HepG2 (cell line): ENCODE data around the gene PLCXD3. TPM values are rescaled to one million over a fixed set of nuclear protein-coding genes. Genes with fewer than 3 reads are reported as not detected.

ENCODE experiments used
- ATAC-seq: fragments of 200-7000 bp; cut with Tn5 transposase; 3 replicates; pipeline ENCODE4 v1.9.1; 2020; ENCODE audit warnings: mild to moderate bottlenecking, moderate library complexity
- BruUV-seq: library from RNA; stranded (reverse); fragments of 400-500 nt; replicated peaks from 2 replicates; lab custom pipeline; 2021; lab: Mats Ljungman, UMichigan
- CTCF ChIA-PET: fragments of 300-600 bp; formaldehyde crosslinking; extraction: SDS; loops from one replicate; lab custom pipeline; 2021; ENCODE audit warnings: low total read pairs, inconsistent platforms, low intra/inter-chr PET ratio; lab: Yijun Ruan, JAX
- POLR2A ChIA-PET: fragments of 350-600 bp; sonication (Branson Sonifier 250); formaldehyde crosslinking; loops from one replicate; lab custom pipeline; 2020; ENCODE audit warnings: antibody characterized with exemption, inconsistent platforms; lab: Yijun Ruan, JAX
- DNase-seq: peaks from one replicate; pipeline ENCODE4 v3.0.0-alpha.2; 2015; ENCODE audit warnings: low spot score
- FAIRE-seq: peaks from 3 replicates; lab custom pipeline; 2011; peaks lifted over from hg19 to GRCh38; lab: Jason Lieb, UNC
- H2AFZ ChIP-seq: one replicate; pipeline ENCODE4 v1.6.1; 2011; ENCODE audit warnings: low read length, inconsistent platforms
- H3K27ac ChIP-seq: fragments of 300-600 bp; 3 replicates; pipeline ENCODE4 v1.8.0; 2011; ENCODE audit warnings: mixed run types, mild to moderate bottlenecking, mixed read lengths, low read length, inconsistent platforms; ENCODE audit not compliant: insufficient read depth; ENCODE audit errors: extremely low read length
- H3K27me3 ChIP-seq, 2 experiments: fragments of 200-600 bp in 1 of 2; 2 replicates in 1 of 2; 3 replicates in 1 of 2; pipeline versions ENCODE4 v1.6.0 to v1.8.0; 2011; ENCODE audit warnings: low read length in 2 of 2, mild to moderate bottlenecking in 2 of 2, moderate library complexity in 2 of 2, inconsistent platforms in 1 of 2; ENCODE audit not compliant: insufficient read depth in 2 of 2, control insufficient read depth in 1 of 2
- H3K36me3 ChIP-seq, 2 experiments: fragments of 200-600 bp in 1 of 2; replicated peaks in 1 of 2; 2 replicates in 1 of 2; 3 replicates in 1 of 2; pipeline versions ENCODE4 v1.5.1 to v1.8.0; 2011; ENCODE audit warnings: low read length in 2 of 2, inconsistent platforms in 1 of 2; ENCODE audit not compliant: insufficient read depth in 2 of 2, control insufficient read depth in 1 of 2
- H3K4me1 ChIP-seq: 2 replicates; pipeline ENCODE4 v1.5.1; 2012; ENCODE audit warnings: low read length, inconsistent platforms; ENCODE audit not compliant: insufficient read depth
- H3K4me2 ChIP-seq: 2 replicates; pipeline ENCODE4 v1.6.0; 2011; ENCODE audit warnings: low read depth, low read length, inconsistent platforms
- H3K4me3 ChIP-seq, 3 experiments: fragments of 200-600 bp in 1 of 3; sonication (generic), shearing (Covaris generic) in 1 of 3; replicated peaks in 1 of 3; 2 replicates each; pipeline ENCODE4 v1.5.1; 2011 to 2016; ENCODE audit warnings: low read length in 3 of 3, inconsistent platforms in 2 of 3, low read depth in 2 of 3, mild to moderate bottlenecking in 2 of 3, control low read depth in 1 of 3, mixed read lengths in 1 of 3; ENCODE audit not compliant: insufficient read depth in 1 of 3
- H3K79me2 ChIP-seq: one replicate; pipeline ENCODE4 v1.6.1; 2011; ENCODE audit warnings: low read length, inconsistent platforms; ENCODE audit not compliant: insufficient read depth
- H3K9ac ChIP-seq: 2 replicates; pipeline ENCODE4 v1.6.0; 2011; ENCODE audit warnings: mild to moderate bottlenecking, low read depth, low read length, inconsistent platforms; ENCODE audit not compliant: insufficient read depth
- H3K9me3 ChIP-seq: 2 replicates; pipeline ENCODE4 v1.5.1; 2012; ENCODE audit warnings: mild to moderate bottlenecking, low read length
- H4K20me1 ChIP-seq: 2 replicates; pipeline ENCODE4 v1.6.0; 2011; ENCODE audit warnings: inconsistent platforms, mild to moderate bottlenecking, low read length, moderate library complexity; ENCODE audit not compliant: insufficient read depth
- HMG20A ChIP-seq: IDR thresholded peaks from 2 replicates; pipeline ENCODE4 v1.6.1; 2016; ENCODE audit warnings: borderline replicate concordance
- HNF4A ChIP-seq: sonication (generic); formaldehyde crosslinking; IDR thresholded peaks from 2 replicates; pipeline ENCODE4 v1.4.0; 2020; ENCODE audit warnings: missing genetic modification reagents
- SNRNP70 ChIP-seq: fragments of 200-400 bp; formaldehyde crosslinking; IDR thresholded peaks from 2 replicates; pipeline ENCODE4 v1.6.1; 2017; ENCODE audit warnings: mild to moderate bottlenecking, low read depth, low read length, moderate library complexity
- TOPORS ChIP-seq: sonication (generic); formaldehyde crosslinking; IDR thresholded peaks from 2 replicates; pipeline ENCODE4 v1.8.0; 2023; ENCODE audit warnings: mild to moderate bottlenecking, missing genetic modification reagents
- ZNF644 ChIP-seq: IDR thresholded peaks from 2 replicates; pipeline ENCODE4 v1.6.1; 2016; ENCODE audit warnings: low read depth
- WGBS: methylation state at CpG from one replicate; pipeline ENCODE4 v1.1.6; 2017; ENCODE audit warnings: low lambda C conversion rate; 5-methylcytosine and 5-hydroxymethylcytosine counted together
- in situ Hi-C: cut with HindIII; loops from 2 replicates; pipeline ENCODE4 v1.10.0; 2017; ENCODE audit warnings: low pct_unique_long_range_greater_than_20kb; ENCODE audit not compliant: extremely low pct_ligation_motif_present
- intact Hi-C: fragments of 100-400 bp; cut with micrococcal nuclease; formaldehyde crosslinking; loops from one replicate; pipeline ENCODE4 v1.10.0; 2022; ENCODE audit not compliant: unreplicated experiment
- polyA plus RNA-seq, 8 experiments: library from polyadenylated mRNA; depleted of rRNA in 3 of 8; stranded (reverse) in 7 of 8; unstranded in 1 of 8; fragments of >200 nt; fragmentation: Illumina TruSeq in 4 of 8; extraction: Trizol in 4 of 8; gene quantifications; 2 replicates each; pipeline versions ENCODE4 v1.2.1 to v1.2.3, GENCODE V29; 2011 to 2016; ENCODE audit warnings: low read depth in 4 of 8, missing spikeins in 1 of 8, mixed read lengths in 1 of 8; ENCODE audit not compliant: insufficient read depth in 1 of 8
- total RNA-seq, 5 experiments: library from RNA; depleted of rRNA; stranded (reverse); fragments of >200 nt; fragmentation: Illumina TruSeq; extraction: Trizol; gene quantifications; 2 replicates each; pipeline ENCODE4 v1.2.3, GENCODE V29; 2016; ENCODE audit warnings: low read depth in 1 of 5
- TF ChIP-seq, protein P1 (sequence below), 2 experiments: IDR thresholded peaks; 2 replicates each; pipeline ENCODE4 v1.6.1; 2011 to 2012; ENCODE audit warnings: low read length in 2 of 2, borderline replicate concordance in 1 of 2, low read depth in 1 of 2, mild to moderate bottlenecking in 1 of 2, moderate library complexity in 1 of 2

Gene PLCXD3
- total and polyA plus RNA-seq, 2 of the 13 experiments (the other 11 are each of a cell fraction or from before 2014, with no cell fraction given), result not detected

DNA sequence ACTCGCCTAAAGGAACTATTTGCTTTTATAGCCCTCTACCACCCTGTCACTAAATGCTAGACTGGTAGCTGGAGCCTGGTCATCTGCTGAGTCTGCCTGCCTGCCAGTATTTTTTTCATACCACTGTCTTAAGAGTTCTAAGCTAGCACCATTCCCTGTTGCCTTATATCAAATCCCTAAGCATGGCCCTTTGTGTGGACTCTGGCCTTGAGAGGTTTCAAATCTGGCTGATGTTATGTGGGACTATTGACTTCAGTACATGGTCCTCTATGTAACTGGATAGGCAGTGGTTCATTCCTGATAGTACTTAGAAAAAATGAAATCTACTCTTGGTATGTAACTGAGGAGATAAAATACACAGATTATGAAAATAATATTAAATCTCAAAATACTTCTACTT is 103.5 kb downstream of the PLCXD3 start:
- Histone ChIP-seq H3K9ac (no peak overlapping the region), H3K4me1 (peaks cover 44% of the 10 kb centered on the region), H2AFZ (no peak overlapping the region), H3K36me3 (no peaks in the 10 kb centered on the region), H3K4me2 (0 out of 2 replicates have a peak overlapping the region, but pooled peaks have one; percentile 19), H3K27me3 (no peaks in the 10 kb centered on the region), H3K4me3 (no peak overlapping the region), H3K27ac (no peak overlapping the region), H3K79me2 (no peaks in the 10 kb centered on the region), H4K20me1 (no peaks in the 10 kb centered on the region), H3K9me3 (no peaks in the 10 kb centered on the region)
- peak; percentile 90 for ATAC-seq
- WGBS, result 37% methylated on average over 1 of the region's 1 CpG
- peak; percentile 82 for TF ChIP-seq ZNF644
- TF ChIP-seq HNF4A (CRISPR knock-in tag), result peak; percentile 67
- no peak for TF ChIP-seq SNRNP70
- TF ChIP-seq, protein P1, sequence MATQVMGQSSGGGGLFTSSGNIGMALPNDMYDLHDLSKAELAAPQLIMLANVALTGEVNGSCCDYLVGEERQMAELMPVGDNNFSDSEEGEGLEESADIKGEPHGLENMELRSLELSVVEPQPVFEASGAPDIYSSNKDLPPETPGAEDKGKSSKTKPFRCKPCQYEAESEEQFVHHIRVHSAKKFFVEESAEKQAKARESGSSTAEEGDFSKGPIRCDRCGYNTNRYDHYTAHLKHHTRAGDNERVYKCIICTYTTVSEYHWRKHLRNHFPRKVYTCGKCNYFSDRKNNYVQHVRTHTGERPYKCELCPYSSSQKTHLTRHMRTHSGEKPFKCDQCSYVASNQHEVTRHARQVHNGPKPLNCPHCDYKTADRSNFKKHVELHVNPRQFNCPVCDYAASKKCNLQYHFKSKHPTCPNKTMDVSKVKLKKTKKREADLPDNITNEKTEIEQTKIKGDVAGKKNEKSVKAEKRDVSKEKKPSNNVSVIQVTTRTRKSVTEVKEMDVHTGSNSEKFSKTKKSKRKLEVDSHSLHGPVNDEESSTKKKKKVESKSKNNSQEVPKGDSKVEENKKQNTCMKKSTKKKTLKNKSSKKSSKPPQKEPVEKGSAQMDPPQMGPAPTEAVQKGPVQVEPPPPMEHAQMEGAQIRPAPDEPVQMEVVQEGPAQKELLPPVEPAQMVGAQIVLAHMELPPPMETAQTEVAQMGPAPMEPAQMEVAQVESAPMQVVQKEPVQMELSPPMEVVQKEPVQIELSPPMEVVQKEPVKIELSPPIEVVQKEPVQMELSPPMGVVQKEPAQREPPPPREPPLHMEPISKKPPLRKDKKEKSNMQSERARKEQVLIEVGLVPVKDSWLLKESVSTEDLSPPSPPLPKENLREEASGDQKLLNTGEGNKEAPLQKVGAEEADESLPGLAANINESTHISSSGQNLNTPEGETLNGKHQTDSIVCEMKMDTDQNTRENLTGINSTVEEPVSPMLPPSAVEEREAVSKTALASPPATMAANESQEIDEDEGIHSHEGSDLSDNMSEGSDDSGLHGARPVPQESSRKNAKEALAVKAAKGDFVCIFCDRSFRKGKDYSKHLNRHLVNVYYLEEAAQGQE (IDR thresholded peaks at IDR 0.05; ENCODE audit: borderline replicate concordance in 1 of 2, low read depth in 1 of 2, low read length in 2 of 2), result no peak
- no peak for TF ChIP-seq TOPORS (CRISPR knock-in tag)
- 0 out of 2 replicates have a peak, but pooled peaks have one; percentile 7 for TF ChIP-seq HMG20A (CRISPR knock-in tag)
- no peak for FAIRE-seq
- DNase-seq, result peak; percentile 29
- POLR2A ChIA-PET, result no interaction called here
- BruUV-seq, result no TSS peak
- intact Hi-C loops (loop anchor here (1.0 to 10.0 kb wide), 2 partner anchors 412 to 503 kb away; no protein-coding TSS in a partner anchor), in situ Hi-C loops (no loop called here)
- CTCF ChIA-PET, result no interaction called here
